Psoas muscle (tissue), 8 donors: ENCODE results near the gene NRIP2. TPM values are rescaled to one million over a fixed set of nuclear protein-coding genes. Genes with fewer than 3 reads are reported as not detected.

Experiments used
- ATAC-seq, 4 donors: fragments of 200-7000 bp; cut with Tn5 transposase; one replicate each; pipeline ENCODE4 v1.9.1; 2020; ENCODE audit warnings: moderate library complexity in 3 of 4, mild to moderate bottlenecking in 2 of 4
- DNase-seq, 2 donors: peaks; one replicate each; pipeline ENCODE4 v3.0.0-alpha.2; 2020
- H3K27ac ChIP-seq: fragments of 200-600 bp; one replicate; pipeline ENCODE4 v1.8.0; 2022
- H3K27me3 ChIP-seq, 3 donors: fragments of 200-600 bp in 1 of 3; one replicate each; pipeline versions ENCODE4 v1.6.1 to v1.8.0; 2013 to 2022; ENCODE audit warnings: low read length in 2 of 3, mild to moderate bottlenecking in 2 of 3, moderate library complexity in 1 of 3; ENCODE audit not compliant: insufficient read depth in 3 of 3
- H3K36me3 ChIP-seq, 2 donors: fragments of 200-600 bp in 1 of 2; one replicate each; pipeline versions ENCODE4 v1.6.1 to v1.8.0; 2013 to 2022; ENCODE audit warnings: low read depth in 1 of 2, mild to moderate bottlenecking in 1 of 2, moderate library complexity in 1 of 2; ENCODE audit not compliant: insufficient read depth in 1 of 2
- H3K4me1 ChIP-seq: fragments of 200-600 bp; one replicate; pipeline ENCODE4 v1.8.0; 2022
- H3K4me3 ChIP-seq: fragments of 200-600 bp; one replicate; pipeline ENCODE4 v1.8.0; 2022; ENCODE audit warnings: mild to moderate bottlenecking
- H3K9me3 ChIP-seq: fragments of 200-600 bp; one replicate; pipeline ENCODE4 v1.8.0; 2022
- CTCF ChIP-seq: fragments of 200-600 bp; IDR thresholded peaks from one replicate; pipeline ENCODE4 v1.8.0; 2022; ENCODE audit warnings: antibody characterized with exemption
- WGBS, 3 donors: extraction: QIAGEN DNeasy Blood & Tissue Kit; methylation state at CpG; one replicate each; pipeline versions ENCODE4 v1.1.6 to v1.1.7; 2013; 5-methylcytosine and 5-hydroxymethylcytosine counted together
- intact Hi-C, 2 donors: fragments of 100-400 bp; cut with DNase I; formaldehyde crosslinking; loops; one replicate each; pipeline versions ENCODE4 v1.11.0 to v1.14.2; 2022
- polyA plus RNA-seq, 3 donors: library from polyadenylated mRNA; stranded (reverse); fragments of 200-250 nt; gene quantifications; one replicate each; pipeline ENCODE4 v1.2.3, GENCODE V29; 2013
- total RNA-seq, 4 donors: library from RNA; stranded (reverse); fragmentation: NEBNext Ultra II Directional in 2 of 4; extraction: Animal tissue kit (Norgen Biotek cat#: 25700) in 2 of 4; gene quantifications; one replicate each; pipeline versions ENCODE4 v1.2.1 to v1.2.4, GENCODE V29; 2021 to 2023
- donor health status: healthy with polysubstance abuse.
- donor health status: DM: no; HTN: no; CAD: no; lungs with moderate emphysema.
- donor health status: Bipolar disorder and iron deficiency.
- donor health status: healthy.
- donor health status: DM: yes; HTN: yes; CAD: no.
- donor health status: DM: no; HTN: no; CAD: no.
- donor health status: DM: no; HTN: no; CAD: no.
- donor health status: DM: yes; HTN: yes; CAD: no.

NRIP2 gene
- total and polyA plus RNA-seq, 7 donors, result 0.96 to 2.4 (median 1.3) TPM

DNA sequence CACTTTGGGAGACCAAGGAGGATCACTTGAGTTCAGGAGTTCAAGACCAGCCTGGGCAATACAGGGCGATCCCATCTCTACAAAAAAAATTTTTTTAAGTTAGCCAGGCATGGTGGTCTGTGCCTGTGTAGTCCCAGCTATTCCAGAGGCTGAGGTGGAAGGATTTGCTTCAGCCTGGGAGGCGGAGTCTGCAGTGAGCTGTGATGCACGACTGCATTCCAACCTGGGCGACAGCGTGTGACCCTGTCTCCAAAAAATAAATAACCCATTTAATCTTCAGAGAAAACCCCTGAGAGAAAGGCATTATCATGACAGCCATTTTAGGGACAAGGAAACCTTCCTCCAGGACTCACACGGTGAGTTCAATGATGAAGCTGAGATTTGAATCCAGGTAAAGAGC, 43.7 kb downstream of the NRIP2 start:
- H3K36me3 ChIP-seq, result no peaks in the 10 kb centered on the region
- H3K27ac ChIP-seq, result no peak overlapping the region
- no peak overlapping the region for H3K4me3 ChIP-seq
- WGBS, 3 donors, result 79 to 84% (median 79%) methylated on average over 6 of the region's 6 CpGs
- no peak for TF ChIP-seq CTCF
- H3K9me3 ChIP-seq, result no peaks in the 10 kb centered on the region
- ATAC-seq (no peak), DNase-seq (no peak)
- peaks cover 1% of the 10 kb centered on the region for H3K4me1 ChIP-seq
- H3K27me3 ChIP-seq, result no peaks in the 10 kb centered on the region
- intact Hi-C loops, result no loop called here

DNA sequence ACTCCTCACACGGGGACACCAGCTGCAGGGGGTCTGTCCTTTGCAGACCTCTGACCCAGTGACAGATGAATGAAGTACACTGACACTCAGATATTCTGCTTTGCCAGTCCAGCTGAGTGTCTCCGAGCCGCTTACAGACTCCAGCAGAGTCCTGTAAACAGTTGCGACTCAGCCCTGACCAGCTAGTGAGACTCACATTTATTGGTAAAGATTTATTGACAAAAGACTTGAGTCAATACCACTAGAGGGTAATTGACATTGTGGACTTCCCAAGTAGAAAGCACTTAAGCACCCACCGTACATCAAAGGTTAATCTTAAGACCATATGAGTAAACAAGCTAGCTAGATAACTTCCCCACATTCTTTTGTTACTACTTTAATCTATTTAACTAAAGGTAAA, 49.8 kb downstream of the NRIP2 start:
- no peaks in the 10 kb centered on the region for H3K9me3 ChIP-seq
- ATAC-seq (no peak), DNase-seq (no peak)
- 52 to 67% (median 62%) methylated on average over 5 of the region's 5 CpGs for WGBS, 3 donors
- no peaks in the 10 kb centered on the region for H3K36me3 ChIP-seq
- H3K4me1 ChIP-seq, result no peaks in the 10 kb centered on the region
- H3K27me3 ChIP-seq, result no peaks in the 10 kb centered on the region
- TF ChIP-seq CTCF, result no peak
- intact Hi-C loops, result no loop called here
- H3K4me3 ChIP-seq, result no peak overlapping the region
- H3K27ac ChIP-seq, result no peak overlapping the region

DNA sequence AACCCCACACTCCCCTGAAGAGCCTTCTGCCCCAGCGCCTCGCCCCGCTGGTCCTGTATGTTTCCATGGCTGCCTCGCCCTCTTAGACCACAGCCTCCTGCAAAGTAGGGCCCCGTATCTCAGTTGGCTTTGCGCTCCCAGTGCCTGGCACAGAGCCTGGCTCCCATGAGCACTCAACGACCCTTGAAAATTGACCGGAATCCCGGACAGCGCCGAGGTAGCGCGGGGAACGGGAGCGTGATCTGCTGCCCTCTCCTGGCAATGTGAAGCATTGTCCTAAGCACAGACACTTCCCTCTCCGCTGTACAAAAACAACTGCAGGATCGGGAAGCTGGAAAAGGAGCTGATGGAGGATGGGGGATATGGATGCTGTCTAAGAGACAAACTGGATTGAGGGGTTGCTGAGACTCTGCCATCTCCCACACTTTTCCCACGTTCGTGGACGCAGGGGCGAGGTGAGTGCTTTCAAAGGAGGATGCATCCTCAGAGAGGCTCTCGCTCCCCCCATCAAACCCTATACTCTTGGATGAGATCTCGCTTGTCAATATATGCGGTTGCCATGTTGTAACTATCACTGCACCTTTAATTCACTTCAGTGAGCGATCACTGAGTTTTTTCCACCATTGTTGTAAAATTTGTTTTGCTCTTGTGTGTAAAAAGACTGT, 50.8 kb downstream of the NRIP2 start:
- ATAC-seq, result peak; percentile 85 to 98 (median 92)
- Histone ChIP-seq H3K4me3 (peak overlapping the region; percentile 63), H3K36me3 (no peaks in the 10 kb centered on the region), H3K9me3 (no peaks in the 10 kb centered on the region), H3K27ac (no peak overlapping the region), H3K4me1 (no peaks in the 10 kb centered on the region), H3K27me3 (no peaks in the 10 kb centered on the region)
- peak; percentile 56 to 76 for DNase-seq
- TF ChIP-seq CTCF, result peak; percentile 83
- intact Hi-C loops, result loop anchor here in 1 of 2 donors (5.0 kb wide), 1 partner anchor 102 kb away; no protein-coding TSS in a partner anchor
- WGBS, 3 donors, result 11% methylated on average over 25 of the region's 25 CpGs

- intact Hi-C loops, result no loop called here
- no peak for DNase-seq
- Histone ChIP-seq H3K27ac (no peak overlapping the region), H3K4me1 (no peaks in the 10 kb centered on the region), H3K9me3 (no peaks in the 10 kb centered on the region), H3K36me3 (no peaks in the 10 kb centered on the region), H3K27me3 (no peaks in the 10 kb centered on the region), H3K4me3 (no peak overlapping the region)
- ATAC-seq, result no peak
- TF ChIP-seq CTCF, result no peak
- whole genome bisulfite sequencing, 3 donors, result 74 to 82% (median 75%) methylated on average over 4 of the region's 4 CpGs
These were observed 55.6 kb downstream of the NRIP2 start for GRCh38 chr12:2779281-2779680.
